Fibroblast of the conjunctiva (primary cell): ENCODE results near the gene CTDSP1.

Source experiments
- DNase-seq: peaks from one replicate; pipeline ENCODE4 v3.0.0-alpha.2; 2010; ENCODE audit warnings: low read depth

CTDSP1 gene

DNA sequence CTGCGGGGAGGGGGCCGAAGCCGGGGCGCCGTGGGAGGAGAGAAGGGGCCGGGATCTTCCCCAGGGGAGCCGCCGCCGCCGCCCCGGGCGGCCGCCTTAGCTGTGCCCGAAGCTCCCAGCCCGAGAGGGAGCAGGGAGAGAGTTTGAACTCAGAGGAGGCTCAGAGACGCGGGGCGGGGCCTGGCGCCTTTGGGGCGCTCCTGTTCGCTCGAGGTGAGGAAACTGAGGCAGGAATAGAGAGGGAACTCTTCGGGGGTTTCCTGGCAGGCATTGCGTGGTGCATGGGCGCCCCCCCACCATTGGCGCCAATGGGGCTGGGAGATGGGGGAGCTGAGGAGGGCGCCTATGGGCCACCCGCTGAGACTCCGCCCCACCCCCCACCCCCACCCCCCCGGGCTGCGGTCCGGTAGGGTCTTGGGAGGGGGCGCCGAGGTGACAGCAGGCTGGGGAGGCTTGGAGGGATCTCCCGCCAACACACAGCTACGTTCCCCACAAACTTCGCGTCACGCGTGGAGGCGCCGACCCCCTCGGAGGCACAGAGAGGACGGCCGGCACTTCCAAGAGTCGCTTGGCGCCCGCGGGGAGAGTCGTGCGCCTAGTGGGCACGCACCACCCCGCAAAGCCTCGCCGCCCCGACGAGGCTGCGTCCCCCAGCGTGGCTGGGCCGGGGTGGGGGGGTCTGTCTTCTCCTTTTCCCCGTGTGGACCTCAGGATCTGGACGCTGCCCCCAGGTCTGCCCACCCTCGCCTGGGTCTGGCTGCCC lies 680 bp downstream of the CTDSP1 start:
- no peak for DNase-seq

DNA sequence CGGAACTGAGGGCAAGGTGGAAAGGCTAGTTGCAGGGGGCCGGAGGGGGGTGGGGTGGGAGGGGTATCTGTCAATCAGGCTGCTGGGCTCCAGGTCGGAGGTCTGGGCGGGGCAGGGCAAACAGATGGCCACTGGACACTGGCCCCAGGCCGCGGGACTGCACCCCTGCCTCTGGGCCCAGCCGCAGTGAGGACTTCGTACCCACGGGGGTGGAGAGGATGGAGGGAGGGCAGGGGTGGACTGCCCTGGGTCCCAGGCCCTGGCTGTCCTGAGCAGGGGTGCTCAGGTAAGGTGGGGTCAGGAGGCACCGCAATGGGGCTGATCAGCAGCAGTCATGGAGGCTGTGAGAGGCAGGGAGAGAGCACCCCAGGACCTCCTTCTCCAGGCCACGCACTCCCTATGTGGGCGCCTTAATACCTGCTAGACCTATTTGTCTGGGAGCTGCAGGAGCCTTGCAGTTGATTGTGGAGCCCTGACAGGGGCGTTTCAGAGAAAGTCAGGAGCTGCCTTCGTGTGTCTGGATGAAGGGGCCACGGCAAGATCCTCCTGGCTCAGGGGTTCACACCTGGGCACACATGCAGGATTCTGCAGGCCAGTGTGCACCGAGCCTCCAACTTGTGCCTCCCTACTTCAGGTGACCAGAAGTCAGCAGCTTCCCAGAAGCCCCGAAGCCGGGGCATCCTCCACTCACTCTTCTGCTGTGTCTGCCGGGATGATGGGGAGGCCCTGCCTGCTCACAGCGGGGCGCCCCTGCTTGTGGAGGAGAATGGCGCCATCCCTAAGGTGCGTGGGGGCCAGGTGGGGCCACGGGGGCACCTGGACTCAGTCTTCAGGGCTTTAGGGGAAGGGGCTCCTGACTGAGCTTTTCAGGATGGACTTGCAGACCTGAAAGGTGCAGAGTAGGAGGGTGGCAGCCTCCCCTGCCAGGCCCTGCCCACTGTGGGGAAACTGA lies 1.5 kb downstream of the CTDSP1 start:
- DNase-seq = no peak

DNA sequence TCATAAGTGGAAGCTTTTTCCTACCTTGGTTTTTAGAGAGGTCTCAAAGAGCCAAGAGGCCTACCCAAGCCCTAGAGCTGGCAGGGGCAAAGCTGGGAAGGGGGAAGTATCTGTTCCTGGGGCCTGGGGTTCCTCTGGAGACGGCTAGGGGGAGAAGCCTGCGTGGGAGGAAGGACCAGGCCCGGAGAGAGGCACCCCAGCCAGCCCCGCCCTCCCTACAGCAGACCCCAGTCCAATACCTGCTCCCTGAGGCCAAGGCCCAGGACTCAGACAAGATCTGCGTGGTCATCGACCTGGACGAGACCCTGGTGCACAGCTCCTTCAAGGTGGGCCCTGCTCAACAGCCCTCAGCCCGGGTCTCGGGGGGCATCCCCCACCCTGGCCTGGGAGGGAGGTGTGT lies 2.2 kb downstream of the CTDSP1 start:
- DNase-seq = no peak

GRCh38 chr2:218402491-218402901 lies 2.8 kb downstream of the CTDSP1 start:
- DNase-seq = no peak

- no peak for DNase-seq
These were observed 3.3 kb downstream of the CTDSP1 start for GRCh38 chr2:218402911-218403411.

DNA sequence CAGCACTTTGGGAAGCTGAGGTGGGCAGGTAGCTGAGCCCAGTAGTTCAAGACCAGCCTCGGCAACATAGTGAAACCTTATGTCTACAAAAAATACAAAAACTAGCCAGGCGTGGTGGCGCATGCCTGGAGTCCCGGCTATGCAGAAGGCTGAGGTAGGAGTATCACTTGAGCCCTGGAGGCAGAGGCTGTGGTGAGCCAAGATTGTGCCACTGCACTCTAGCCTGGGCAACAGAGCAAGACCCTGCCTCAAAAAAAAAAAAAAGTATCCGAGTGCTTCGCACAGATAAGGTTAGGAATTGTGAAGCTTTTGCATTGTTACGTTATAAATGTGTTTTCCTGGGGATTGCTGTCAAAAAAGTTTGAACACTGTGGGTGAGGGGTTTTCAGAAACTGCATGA lies 4.1 kb downstream of the CTDSP1 start:
- DNase-seq = no peak

DNA sequence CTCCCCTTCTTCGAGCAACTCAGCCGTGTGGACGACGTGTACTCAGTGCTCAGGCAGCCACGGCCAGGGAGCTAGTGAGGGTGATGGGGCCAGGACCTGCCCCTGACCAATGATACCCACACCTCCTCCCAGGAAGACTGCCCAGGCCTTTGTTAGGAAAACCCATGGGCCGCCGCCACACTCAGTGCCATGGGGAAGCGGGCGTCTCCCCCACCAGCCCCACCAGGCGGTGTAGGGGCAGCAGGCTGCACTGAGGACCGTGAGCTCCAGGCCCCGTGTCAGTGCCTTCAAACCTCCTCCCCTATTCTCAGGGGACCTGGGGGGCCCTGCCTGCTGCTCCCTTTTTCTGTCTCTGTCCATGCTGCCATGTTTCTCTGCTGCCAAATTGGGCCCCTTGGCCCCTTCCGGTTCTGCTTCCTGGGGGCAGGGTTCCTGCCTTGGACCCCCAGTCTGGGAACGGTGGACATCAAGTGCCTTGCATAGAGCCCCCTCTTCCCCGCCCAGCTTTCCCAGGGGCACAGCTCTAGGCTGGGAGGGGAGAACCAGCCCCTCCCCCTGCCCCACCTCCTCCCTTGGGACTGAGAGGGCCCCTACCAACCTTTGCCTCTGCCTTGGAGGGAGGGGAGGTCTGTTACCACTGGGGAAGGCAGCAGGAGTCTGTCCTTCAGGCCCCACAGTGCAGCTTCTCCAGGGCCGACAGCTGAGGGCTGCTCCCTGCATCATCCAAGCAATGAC lies 4.8 kb downstream of the CTDSP1 start:
- no peak for DNase-seq

DNA sequence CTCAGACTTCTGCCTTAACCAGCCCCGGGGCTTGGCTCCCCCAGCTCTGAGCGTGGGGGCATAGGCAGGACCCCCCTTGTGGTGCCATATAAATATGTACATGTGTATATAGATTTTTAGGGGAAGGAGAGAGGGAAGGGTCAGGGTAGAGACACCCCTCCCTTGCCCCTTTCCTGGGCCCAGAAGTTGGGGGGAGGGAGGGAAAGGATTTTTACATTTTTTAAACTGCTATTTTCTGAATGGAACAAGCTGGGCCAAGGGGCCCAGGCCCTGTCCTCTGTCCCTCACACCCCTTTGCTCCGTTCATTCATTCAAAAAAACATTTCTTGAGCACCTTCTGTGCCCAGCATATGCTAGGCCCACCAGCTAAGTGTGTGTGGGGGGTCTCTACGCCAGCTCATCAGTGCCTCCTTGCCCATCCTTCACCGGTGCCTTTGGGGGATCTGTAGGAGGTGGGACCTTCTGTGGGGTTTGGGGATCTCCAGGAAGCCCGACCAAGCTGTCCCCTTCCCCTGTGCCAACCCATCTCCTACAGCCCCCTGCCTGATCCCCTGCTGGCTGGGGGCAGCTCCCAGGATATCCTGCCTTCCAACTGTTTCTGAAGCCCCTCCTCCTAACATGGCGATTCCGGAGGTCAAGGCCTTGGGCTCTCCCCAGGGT lies 5.5 kb downstream of the CTDSP1 start:
- DNase-seq = no peak

DNA sequence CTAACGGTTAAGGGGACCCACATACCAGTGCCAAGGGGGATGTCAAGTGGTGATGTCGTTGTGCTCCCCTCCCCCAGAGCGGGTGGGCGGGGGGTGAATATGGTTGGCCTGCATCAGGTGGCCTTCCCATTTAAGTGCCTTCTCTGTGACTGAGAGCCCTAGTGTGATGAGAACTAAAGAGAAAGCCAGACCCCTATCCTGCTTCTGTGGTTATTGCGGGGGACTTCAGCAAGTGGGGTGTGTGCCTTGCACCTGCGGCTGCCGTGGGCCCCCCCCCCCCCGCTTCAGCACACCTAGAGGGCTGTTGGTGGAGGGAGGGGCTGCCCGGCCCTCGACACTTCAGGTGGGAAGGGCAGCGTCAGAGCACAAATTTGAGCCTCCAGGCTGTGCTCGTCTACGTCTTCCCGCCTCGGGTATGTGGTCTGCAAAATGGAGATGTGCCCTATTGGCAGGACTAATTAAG lies 6.1 kb downstream of the CTDSP1 start:
- no peak for DNase-seq

DNA sequence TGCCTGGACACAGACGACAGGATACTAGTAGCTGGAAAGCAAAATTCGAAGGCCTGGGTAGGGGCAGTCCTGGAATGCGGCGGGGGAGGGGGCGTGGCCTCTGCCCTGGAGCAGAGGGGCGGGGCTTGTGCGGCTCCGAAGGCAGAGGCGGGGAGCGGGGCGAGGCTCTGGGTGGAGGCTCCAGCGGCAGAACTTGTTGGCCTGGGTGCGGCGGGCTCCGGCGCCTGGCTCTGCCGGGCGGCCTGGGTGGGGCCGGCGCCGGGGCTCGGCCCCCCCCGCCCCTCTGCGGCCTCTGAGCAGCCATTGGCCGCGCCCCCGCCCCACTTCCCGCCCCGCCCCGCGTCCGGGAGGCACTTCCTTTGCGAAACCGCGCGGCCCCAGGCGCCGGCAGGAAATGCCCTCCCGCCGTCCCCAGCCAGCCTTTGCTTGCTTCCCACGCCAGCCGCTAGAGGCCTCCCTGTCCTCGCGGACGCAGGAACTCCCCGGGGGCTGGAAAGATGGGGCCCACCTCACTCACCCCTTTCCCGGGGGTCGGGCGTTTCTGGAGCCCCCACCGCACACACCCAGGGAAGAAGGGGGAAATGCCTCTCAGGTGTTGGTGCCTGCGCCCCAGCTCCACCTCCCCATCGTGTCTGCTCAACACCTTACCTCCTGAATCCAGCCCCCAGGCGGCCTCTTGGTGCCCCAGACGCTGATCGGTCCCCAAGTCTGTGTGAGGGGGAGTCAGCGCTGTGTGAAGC lies 6.7 kb downstream of the CTDSP1 start:
- DNase-seq = peak; percentile 95

- peak; percentile 57 for DNase-seq
These were observed 7.4 kb downstream of the CTDSP1 start for GRCh38 chr2:218406949-218407618.

GRCh38 chr2:218407717-218408116 lies 8.0 kb downstream of the CTDSP1 start:
- no peak for DNase-seq

GRCh38 chr2:218418321-218418716 lies 18.7 kb downstream of the CTDSP1 start:
- no peak for DNase-seq

- DNase-seq = no peak
These were observed 19.2 kb downstream of the CTDSP1 start, which contains the start of gene VIL1 for GRCh38 chr2:218418717-218419458. Gene VIL1 (plus strand): TSS chr2:218419123. CDS start chr2:218423779, 4,656 bp downstream.

- no peak for DNase-seq
These were observed 20.1 kb downstream of the CTDSP1 start for GRCh38 chr2:218419630-218420216.

DNA sequence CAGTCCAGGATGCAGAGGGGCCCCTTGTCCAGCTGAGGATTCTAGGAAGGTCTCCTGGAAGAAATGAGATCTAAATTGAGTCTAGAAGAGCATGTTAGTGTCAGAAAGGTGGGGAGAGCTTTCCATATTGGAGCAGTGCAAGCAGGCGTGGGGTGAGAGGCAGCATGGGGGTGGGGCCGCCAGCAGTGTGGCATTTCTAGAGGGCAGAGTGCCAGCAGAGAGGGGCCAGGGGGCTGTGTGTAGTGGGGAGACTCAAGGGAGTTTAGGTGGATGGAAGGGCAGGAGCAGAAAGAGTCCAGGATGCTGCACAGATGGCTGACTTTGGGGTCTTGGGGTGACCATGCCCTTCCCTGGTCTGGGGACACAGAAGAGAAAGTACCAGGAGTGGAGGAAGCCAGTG lies 21.4 kb downstream of the CTDSP1 start:
- DNase-seq = no peak

DNA sequence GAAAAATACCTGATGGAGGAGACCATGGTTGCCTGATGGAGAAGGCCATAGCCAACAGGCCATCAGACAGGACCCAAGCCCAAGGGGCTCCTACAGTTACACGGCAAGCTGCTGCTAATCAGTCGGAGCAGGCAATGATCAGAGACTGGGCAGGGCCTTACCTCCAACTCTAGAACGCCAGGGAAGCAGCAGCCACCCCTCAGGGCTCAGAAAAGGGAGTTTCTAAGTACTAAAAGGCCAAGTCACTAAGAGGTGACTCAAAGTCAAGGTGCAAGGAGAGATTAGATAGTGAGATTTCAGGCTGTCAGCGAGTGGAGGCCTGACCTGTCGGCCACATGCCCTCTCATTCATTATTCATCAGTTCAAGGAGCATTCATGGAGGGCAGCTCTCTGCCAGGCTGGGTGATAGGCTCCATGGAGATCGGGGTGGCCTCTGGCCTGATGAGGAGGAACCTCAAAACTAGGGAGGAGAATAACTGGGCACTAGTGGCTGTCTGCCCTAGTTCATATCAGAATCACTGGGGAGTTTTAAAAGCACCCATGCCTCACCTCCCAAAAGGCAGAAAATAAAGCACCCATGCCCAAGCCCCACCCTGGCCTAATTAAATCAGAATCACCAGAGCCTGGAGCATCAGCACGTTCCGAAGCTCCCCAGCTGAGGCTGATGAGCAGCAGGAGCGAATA lies 22.9 kb downstream of the CTDSP1 start:
- DNase-seq = no peak

GRCh38 chr2:218423584-218423983 lies 23.9 kb downstream of the CTDSP1 start:
- DNase-seq = no peak
